ENCODE results near the gene SMYD3. TPM values are rescaled to one million over a fixed set of nuclear protein-coding genes. Genes with fewer than 3 reads are reported as not detected.

The SMYD3 gene
- total and polyA plus RNA-seq, 10 donors = 12.5 to 33.1 (median 21.0) TPM

GRCh38 chr1:246198115-246198816 is 308.8 kb downstream of the SMYD3 start:
- intact Hi-C loops (cut with DNase I; ENCODE audit: low total_unique reads) = no loop called here
- no peak overlapping the region for H3K4me3 ChIP-seq
- no peak for DNase-seq
- H3K27ac ChIP-seq = no peak overlapping the region
- no peak for TF ChIP-seq POLR2A (IDR thresholded peaks at IDR 0.05)
- no peak for TF ChIP-seq CTCF (IDR thresholded peaks at IDR 0.05 in 8 of 11, conservative IDR thresholded peaks at IDR 0.05 in 3 of 11)
- no peak for TF ChIP-seq POLR2AphosphoS5 (IDR thresholded peaks at IDR 0.05)
- peaks cover 0 to 4% (median 0%) of the 10 kb centered on the region in 6 donors for H3K36me3 ChIP-seq
- H3K4me1 ChIP-seq = no peaks in the 10 kb centered on the region
- no peaks in the 10 kb centered on the region for H3K9me3 ChIP-seq
- H3K27me3 ChIP-seq (replicated peaks in 1 of 7) = no peaks in the 10 kb centered on the region
- 89 to 93% (median 91%) methylated on average over 2 of the region's 2 CpGs for WGBS, 5 donors

- no peaks in the 10 kb centered on the region for H3K4me1 ChIP-seq
- WGBS, 5 donors = 86 to 95% (median 89%) methylated on average over 9 of the region's 9 CpGs
- DNase-seq = no peak
- H3K27ac ChIP-seq = no peak overlapping the region
- H3K27me3 ChIP-seq (replicated peaks in 1 of 7) = no peaks in the 10 kb centered on the region
- H3K4me3 ChIP-seq = no peak overlapping the region
- intact Hi-C loops (cut with DNase I; ENCODE audit: low total_unique reads) = no loop called here
- TF ChIP-seq POLR2AphosphoS5 (IDR thresholded peaks at IDR 0.05) (no peak), CTCF (IDR thresholded peaks at IDR 0.05 in 8 of 11, conservative IDR thresholded peaks at IDR 0.05 in 3 of 11) (no peak), POLR2A (IDR thresholded peaks at IDR 0.05) (no peak)
- peaks cover 0 to 4% (median 0%) of the 10 kb centered on the region in 6 donors for H3K36me3 ChIP-seq
- no peaks in the 10 kb centered on the region for H3K9me3 ChIP-seq
Measured at GRCh38 chr1:246197076-246197475, 310.0 kb downstream of the SMYD3 start.

- Histone ChIP-seq H3K9me3 (no peaks in the 10 kb centered on the region), H3K4me1 (no peaks in the 10 kb centered on the region), H3K36me3 (peaks cover 0 to 7% (median 0%) of the 10 kb centered on the region in 6 donors), H3K4me3 (no peak overlapping the region), H3K27me3 (replicated peaks in 1 of 7) (no peaks in the 10 kb centered on the region), H3K27ac (no peak overlapping the region)
- no peak for DNase-seq
- TF ChIP-seq CTCF (IDR thresholded peaks at IDR 0.05 in 8 of 11, conservative IDR thresholded peaks at IDR 0.05 in 3 of 11) (no peak), POLR2A (IDR thresholded peaks at IDR 0.05) (no peak), POLR2AphosphoS5 (IDR thresholded peaks at IDR 0.05) (no peak)
- intact Hi-C loops (cut with DNase I; ENCODE audit: low total_unique reads) = no loop called here
- WGBS, 5 donors = 87 to 96% (median 95%) methylated on average over 7 of the region's 7 CpGs
Measured at GRCh38 chr1:246195296-246195695, 311.8 kb downstream of the SMYD3 start.

GRCh38 chr1:246193537-246193936 is 313.5 kb downstream of the SMYD3 start:
- intact Hi-C loops (cut with DNase I; ENCODE audit: low total_unique reads) = no loop called here
- 94 to 97% (median 95%) methylated on average over 12 of the region's 12 CpGs for WGBS, 5 donors
- H3K36me3 ChIP-seq = peaks cover 0 to 7% (median 0%) of the 10 kb centered on the region in 6 donors

More at GRCh38 chr1:246193537-246193936, 313.5 kb downstream of the SMYD3 start:
- Histone ChIP-seq H3K9me3 (no peaks in the 10 kb centered on the region), H3K4me3 (no peak overlapping the region), H3K4me1 (no peaks in the 10 kb centered on the region), H3K27ac (no peak overlapping the region), H3K27me3 (replicated peaks in 1 of 7) (no peaks in the 10 kb centered on the region)
- TF ChIP-seq CTCF (IDR thresholded peaks at IDR 0.05 in 8 of 11, conservative IDR thresholded peaks at IDR 0.05 in 3 of 11) = no peak
- no peak for DNase-seq

Measured in spleen (tissue), 11 donors.